Stomach (tissue), 9 donors: Measurements from ENCODE around the gene MYDGF. TPM values are rescaled to one million over a fixed set of nuclear protein-coding genes. Genes with fewer than 3 reads are reported as not detected.

Source experiments
- DNase-seq, 2 donors: peaks; one replicate each; pipeline versions ENCODE4 v3.0.0 to v3.0.0-alpha.2; 2013 to 2019
- H3K27ac ChIP-seq, 5 donors: fragments of 200-600 bp in 4 of 5; sonication (generic) in 4 of 5; one replicate each; pipeline ENCODE4 v1.5.1; 2013 to 2019; ENCODE audit warnings: mild to moderate bottlenecking in 1 of 5, moderate library complexity in 1 of 5
- H3K27me3 ChIP-seq, 3 donors: fragments of 200-600 bp; sonication (generic); one replicate each; pipeline ENCODE4 v1.5.1; 2017 to 2019; ENCODE audit warnings: mixed run types in 1 of 3
- H3K36me3 ChIP-seq, 4 donors: fragments of 200-600 bp; sonication (generic); 1 replicate in 3 of 4; 2 replicates in 1 of 4; pipeline ENCODE4 v1.5.1; 2016 to 2019
- H3K4me1 ChIP-seq, 4 donors: fragments of 200-600 bp; sonication (generic); one replicate each; pipeline ENCODE4 v1.5.1; 2016 to 2019
- H3K4me3 ChIP-seq, 4 donors: fragments of 200-600 bp; sonication (generic) in 3 of 4; one replicate each; pipeline ENCODE4 v1.5.1; 2016 to 2019; ENCODE audit warnings: mild to moderate bottlenecking in 1 of 4
- H3K9me3 ChIP-seq, 4 donors: fragments of 200-600 bp; sonication (generic); one replicate each; pipeline ENCODE4 v1.5.1; 2016 to 2019
- CTCF ChIP-seq, 7 experiments: fragments of 450-650 bp in 4 of 7; fragments of 200-600 bp in 3 of 7; sonication (generic) in 3 of 7; IDR thresholded peaks; one replicate each; pipeline ENCODE4 v1.5.1; 2016 to 2019; ENCODE audit warnings: antibody characterized with exemption in 7 of 7, control low read depth in 2 of 7, mild to moderate bottlenecking in 1 of 7
- EP300 ChIP-seq: sonication (generic); formaldehyde crosslinking; IDR thresholded peaks from one replicate; pipeline ENCODE4 v1.6.1; 2017; ENCODE audit warnings: antibody characterized with exemption
- POLR2A ChIP-seq, 4 donors: fragments of 450-650 bp; IDR thresholded peaks; one replicate each; pipeline ENCODE4 v1.6.1; 2016; ENCODE audit warnings: antibody characterized with exemption in 4 of 4, control low read depth in 2 of 4, mild to moderate bottlenecking in 1 of 4, moderate library complexity in 1 of 4
- POLR2AphosphoS5 ChIP-seq, 3 donors: sonication (generic); formaldehyde crosslinking; IDR thresholded peaks; one replicate each; pipeline ENCODE4 v1.6.1; 2016; ENCODE audit warnings: antibody characterized with exemption in 3 of 3
- WGBS, 5 donors: extraction: QIAGEN DNeasy Blood & Tissue Kit in 3 of 5; methylation state at CpG; one replicate each; pipeline versions ENCODE4 v1.1.5 to v1.1.7; 2013 to 2018; 5-methylcytosine and 5-hydroxymethylcytosine counted together
- intact Hi-C: fragments of 100-400 bp; cut with DNase I; formaldehyde crosslinking; loops from one replicate; pipeline ENCODE4 v1.15.1; 2023; ENCODE audit warnings: low total_unique reads
- polyA plus RNA-seq, 3 donors: library from polyadenylated mRNA; stranded (reverse); fragments of 200-250 nt; gene quantifications; one replicate each; pipeline ENCODE4 v1.2.3, GENCODE V29; 2013
- total RNA-seq, 5 donors: library from RNA; depleted of rRNA; stranded (reverse); fragments of >200 nt; gene quantifications; one replicate each; pipeline versions ENCODE4 v1.1.0 to v1.2.3, GENCODE V29; 2014 to 2016
- donor health status: healthy with polysubstance abuse.
- donor health status: Bipolar disorder and iron deficiency.
- donor health status: healthy.

Gene MYDGF
- total and polyA plus RNA-seq, 8 donors, result 41.4 to 86.6 (median 72.3) TPM

- peak; percentile 56 to 65 for DNase-seq
- H3K27me3 ChIP-seq, result no peaks in the 10 kb centered on the region
- TF ChIP-seq EP300 (no peak), POLR2AphosphoS5 (IDR thresholded peaks at IDR 0.05) (peak in 1 of 3 donors; percentile 4), CTCF (IDR thresholded peaks at IDR 0.05) (peak in 5 of 7 experiments; percentile 3 to 55 (median 33)), POLR2A (IDR thresholded peaks at IDR 0.05) (no peak)
- no peak overlapping the region for H3K4me3 ChIP-seq
- no peaks in the 10 kb centered on the region for H3K9me3 ChIP-seq
- WGBS, 5 donors, result 58 to 91% (median 66%) methylated on average over 11 to 17 of the region's 17 CpGs
- intact Hi-C loops, result no loop called here
- H3K36me3 ChIP-seq, result peaks cover 34 to 75% (median 74%) of the 10 kb centered on the region in 4 donors
- peaks cover 0 to 8% (median 3%) of the 10 kb centered on the region in 4 donors for H3K4me1 ChIP-seq
- H3K27ac ChIP-seq, result peak overlapping the region in 4 of 5 donors; percentile 46 to 67 (median 52)
Observed at GRCh38 chr19:4676955-4677731, 7.0 kb upstream of the MYDGF start.

GRCh38 chr19:4675346-4675745, 5.2 kb upstream of the MYDGF start:
- DNase-seq, result no peak
- Histone ChIP-seq H3K36me3 (peaks cover 26 to 57% (median 56%) of the 10 kb centered on the region in 4 donors), H3K27me3 (no peaks in the 10 kb centered on the region), H3K9me3 (no peaks in the 10 kb centered on the region), H3K27ac (no peak overlapping the region), H3K4me3 (no peak overlapping the region), H3K4me1 (peaks cover 4 to 19% (median 15%) of the 10 kb centered on the region in 4 donors)
- WGBS, 5 donors, result 94 to 97% (median 95%) methylated on average over 16 of the region's 16 CpGs
- TF ChIP-seq CTCF (IDR thresholded peaks at IDR 0.05) (no peak), POLR2A (IDR thresholded peaks at IDR 0.05) (no peak), EP300 (no peak), POLR2AphosphoS5 (IDR thresholded peaks at IDR 0.05) (no peak)
- intact Hi-C loops, result no loop called here

- 87 to 98% (median 95%) methylated on average over 4 of the region's 4 CpGs for WGBS, 5 donors
- Histone ChIP-seq H3K4me1 (peaks cover 14 to 30% (median 25%) of the 10 kb centered on the region in 4 donors), H3K4me3 (no peak overlapping the region), H3K27ac (no peak overlapping the region), H3K36me3 (peaks cover 19 to 43% (median 42%) of the 10 kb centered on the region in 4 donors), H3K9me3 (no peaks in the 10 kb centered on the region), H3K27me3 (no peaks in the 10 kb centered on the region)
- no peak for TF ChIP-seq CTCF (IDR thresholded peaks at IDR 0.05)
- TF ChIP-seq POLR2A (IDR thresholded peaks at IDR 0.05), result no peak
- no peak for TF ChIP-seq POLR2AphosphoS5 (IDR thresholded peaks at IDR 0.05)
- no peak for TF ChIP-seq EP300
- intact Hi-C loops, result no loop called here
- no peak for DNase-seq
Observed at GRCh38 chr19:4673726-4674125, 3.6 kb upstream of the MYDGF start.

GRCh38 chr19:4673216-4673615, 3.1 kb upstream of the MYDGF start:
- 48 to 74% (median 69%) methylated on average over 3 to 4 of the region's 4 CpGs for WGBS, 5 donors
- Histone ChIP-seq H3K9me3 (no peaks in the 10 kb centered on the region), H3K4me3 (no peak overlapping the region), H3K36me3 (peaks cover 17 to 43% (median 42%) of the 10 kb centered on the region in 4 donors), H3K27ac (no peak overlapping the region), H3K27me3 (no peaks in the 10 kb centered on the region), H3K4me1 (peaks cover 15 to 35% (median 29%) of the 10 kb centered on the region in 4 donors)
- intact Hi-C loops, result no loop called here
- no peak for TF ChIP-seq POLR2A (IDR thresholded peaks at IDR 0.05)
- no peak for TF ChIP-seq POLR2AphosphoS5 (IDR thresholded peaks at IDR 0.05)
- no peak for TF ChIP-seq EP300
- TF ChIP-seq CTCF (IDR thresholded peaks at IDR 0.05), result no peak
- DNase-seq, result no peak
